ENCODE results near the gene CCDC28B. TPM values are rescaled to one million over a fixed set of nuclear protein-coding genes. Genes with fewer than 3 reads are reported as not detected.

The CCDC28B gene
- polyA plus RNA-seq, 3 donors = 17.8 to 30.2 (median 27.4) TPM

- DNase-seq (ENCODE audit: extremely low read depth in 1 of 11, low read depth in 9 of 11, low spot score in 4 of 11) = peak in 6 of 11 donors; percentile 45 to 69 (median 56)
These were observed 40.8 kb downstream of the CCDC28B start for GRCh38 chr1:32241001-32241763.

- no peak for DNase-seq (ENCODE audit: extremely low read depth in 1 of 11, low read depth in 9 of 11, low spot score in 4 of 11)
These were observed 42.0 kb downstream of the CCDC28B start for GRCh38 chr1:32242341-32242851.

GRCh38 chr1:32246888-32247273 is 46.5 kb downstream of the CCDC28B start, which contains the start of gene FAM167B:
Gene FAM167B, plus strand, starts transcription at chr1:32247222. Its CDS starts 200 bp downstream, at chr1:32247422.
- no peak for DNase-seq (ENCODE audit: extremely low read depth in 1 of 11, low read depth in 9 of 11, low spot score in 4 of 11)

- no peak for DNase-seq (ENCODE audit: extremely low read depth in 1 of 11, low read depth in 9 of 11, low spot score in 4 of 11)
These were observed 47.1 kb downstream of the CCDC28B start for GRCh38 chr1:32247452-32247851.

GRCh38 chr1:32247983-32248889 is 47.8 kb downstream of the CCDC28B start:
- DNase-seq (ENCODE audit: extremely low read depth in 1 of 11, low read depth in 9 of 11, low spot score in 4 of 11) = peak in 4 of 11 donors; percentile 57 to 70 (median 65)

GRCh38 chr1:32249831-32250525 is 49.6 kb downstream of the CCDC28B start:
- DNase-seq (ENCODE audit: extremely low read depth in 1 of 11, low read depth in 9 of 11, low spot score in 4 of 11) = peak in 2 of 11 donors; percentile 31 to 56

GRCh38 chr1:32250893-32251716 is 50.7 kb downstream of the CCDC28B start, which contains the start of gene LCK:
Gene LCK, plus strand, starts transcription at chr1:32251265. Its CDS starts 23,065 bp downstream, at chr1:32274330.
- DNase-seq (ENCODE audit: extremely low read depth in 1 of 11, low read depth in 9 of 11, low spot score in 4 of 11) = no peak

Other genes with a start within 250 kb of the CCDC28B start
- gene KHDRBS1, start 186.7 kb upstream of the CCDC28B start, polyA plus RNA-seq (ENCODE audit: insufficient read length in 3 of 3) = 100 to 1,000 TPM; 227 to 280 (median 258) TPM
- 10 to 100 TPM; 19.2 to 21.3 (median 20.0) TPM for gene TMEM39B, start 127.7 kb upstream of the CCDC28B start, polyA plus RNA-seq (ENCODE audit: insufficient read length in 3 of 3)
- gene KPNA6, start 92.5 kb upstream of the CCDC28B start, polyA plus RNA-seq (ENCODE audit: insufficient read length in 3 of 3) = 10 to 100 TPM; 32.7 to 35.7 (median 35.3) TPM
- gene TXLNA, start 20.9 kb upstream of the CCDC28B start, polyA plus RNA-seq (ENCODE audit: insufficient read length in 3 of 3) = 10 to 100 TPM; 44.4 to 50.6 (median 45.5) TPM
- 10 to 100 TPM in 1 of 3 donors, 1 to 10 TPM in 2; 7.7 to 11.0 (median 8.1) TPM for gene IQCC, start 5.1 kb downstream of the CCDC28B start, polyA plus RNA-seq (ENCODE audit: insufficient read length in 3 of 3)
- gene DCDC2B, start 8.5 kb downstream of the CCDC28B start, polyA plus RNA-seq (ENCODE audit: insufficient read length in 3 of 3) = 1 to 10 TPM in 1 of 3 donors, under 1 TPM in 2; 0.75 to 2.6 (median 0.98) TPM
- 10 to 100 TPM; 23.0 to 33.6 (median 27.4) TPM for gene TMEM234, start 21.8 kb downstream of the CCDC28B start, polyA plus RNA-seq (ENCODE audit: insufficient read length in 3 of 3)
- gene EIF3I, start 21.8 kb downstream of the CCDC28B start, polyA plus RNA-seq (ENCODE audit: insufficient read length in 3 of 3) = 100 to 1,000 TPM; 168 to 187 (median 181) TPM
- gene FAM167B, start 46.6 kb downstream of the CCDC28B start, polyA plus RNA-seq (ENCODE audit: insufficient read length in 3 of 3) = 10 to 100 TPM in 2 of 3 donors, 1 to 10 TPM in 1; 6.5 to 13.3 (median 10.4) TPM
- gene LCK, start 50.7 kb downstream of the CCDC28B start, polyA plus RNA-seq (ENCODE audit: insufficient read length in 3 of 3) = 1 to 10 TPM; 3.4 to 4.8 (median 3.8) TPM
- gene HDAC1, start 91.5 kb downstream of the CCDC28B start, polyA plus RNA-seq (ENCODE audit: insufficient read length in 3 of 3) = 100 to 1,000 TPM; 174 to 189 (median 181) TPM
- gene MARCKSL1, start 135.6 kb downstream of the CCDC28B start, polyA plus RNA-seq (ENCODE audit: insufficient read length in 3 of 3) = 100 to 1,000 TPM; 402 to 500 (median 427) TPM
- 10 to 100 TPM in 1 of 3 donors, 1 to 10 TPM in 2; 5.5 to 12.7 (median 5.9) TPM for gene FAM229A, start 161.9 kb downstream of the CCDC28B start, polyA plus RNA-seq (ENCODE audit: insufficient read length in 3 of 3)
- gene TSSK3, start 161.9 kb downstream of the CCDC28B start, polyA plus RNA-seq (ENCODE audit: insufficient read length in 3 of 3) = 1 to 10 TPM; 3.6 to 8.8 (median 4.2) TPM
- gene BSDC1, start 193.8 kb downstream of the CCDC28B start, polyA plus RNA-seq (ENCODE audit: insufficient read length in 3 of 3) = 10 to 100 TPM; 57.6 to 65.3 (median 59.4) TPM

All from renal cortex interstitium (tissue), 11 donors.